Osteoblast (primary cell): ENCODE results near the gene C19orf44. TPM values are rescaled to one million over a fixed set of nuclear protein-coding genes. Genes with fewer than 3 reads are reported as not detected.
A peak's percentile ranks its signal among the peaks of the same experiment; 100 is the strongest.
"Not testable (repeated sequence)": the region's sequence is repeated elsewhere in the genome, so short reads cannot be mapped to it uniquely, and the experiment has no call there.

Experiments
- DNase-seq: peaks from one replicate; pipeline ENCODE4 v3.0.0; 2011; ENCODE audit warnings: low spot score, mixed read lengths; ENCODE audit not compliant: insufficient read length; ENCODE audit errors: missing footprints
- H2AFZ ChIP-seq: 2 replicates; pipeline ENCODE4 v1.6.0; 2011; ENCODE audit warnings: mild to moderate bottlenecking, low read length
- H3K27ac ChIP-seq: 2 replicates; pipeline ENCODE4 v1.5.1; 2011; ENCODE audit warnings: mild to moderate bottlenecking, low read depth, low read length, moderate library complexity
- H3K27me3 ChIP-seq: 2 replicates; pipeline ENCODE4 v1.6.0; 2012; ENCODE audit warnings: mild to moderate bottlenecking, control low read depth, inconsistent platforms, low read length, moderate library complexity; ENCODE audit not compliant: insufficient read depth
- H3K36me3 ChIP-seq: 2 replicates; pipeline ENCODE4 v1.5.1; 2011; ENCODE audit warnings: mild to moderate bottlenecking, low read length, control low read depth, moderate library complexity; ENCODE audit not compliant: insufficient read depth
- H3K4me1 ChIP-seq: 2 replicates; pipeline ENCODE4 v1.5.1; 2011; ENCODE audit warnings: mild to moderate bottlenecking, low read length, control low read depth, moderate library complexity; ENCODE audit not compliant: insufficient read depth
- H3K4me2 ChIP-seq: 2 replicates; pipeline ENCODE4 v1.6.0; 2011; ENCODE audit warnings: mild to moderate bottlenecking, low read length; ENCODE audit not compliant: insufficient read depth
- H3K4me3 ChIP-seq: fragments of 200-600 bp; sonication (generic); 3 replicates; pipeline ENCODE4 v1.5.1; 2012; ENCODE audit warnings: mild to moderate bottlenecking, low read length, inconsistent platforms; ENCODE audit not compliant: insufficient read depth
- H3K79me2 ChIP-seq: 2 replicates; pipeline ENCODE4 v1.6.0; 2012; ENCODE audit warnings: mild to moderate bottlenecking, low read length, control low read depth, inconsistent platforms; ENCODE audit not compliant: insufficient read depth
- H3K9me3 ChIP-seq: 2 replicates; pipeline ENCODE4 v1.5.1; 2011; ENCODE audit warnings: low read depth, low read length, control low read depth
- H4K20me1 ChIP-seq: 2 replicates; pipeline ENCODE4 v1.6.0; 2012; ENCODE audit warnings: mild to moderate bottlenecking, low read length, control low read depth; ENCODE audit not compliant: insufficient read depth
- CTCF ChIP-seq: IDR thresholded peaks from 2 replicates; pipeline ENCODE4 v1.5.1; 2011; ENCODE audit warnings: mild to moderate bottlenecking, low read depth, low read length, moderate library complexity; ENCODE audit errors: extremely low read depth
- total RNA-seq: library from RNA; depleted of rRNA; stranded (reverse); fragments of >200 nt; gene quantifications from 2 replicates; pipeline ENCODE4 v1.2.3, GENCODE V29; 2012

C19orf44 gene
- total RNA-seq, 1 donor = 7.2 TPM

DNA sequence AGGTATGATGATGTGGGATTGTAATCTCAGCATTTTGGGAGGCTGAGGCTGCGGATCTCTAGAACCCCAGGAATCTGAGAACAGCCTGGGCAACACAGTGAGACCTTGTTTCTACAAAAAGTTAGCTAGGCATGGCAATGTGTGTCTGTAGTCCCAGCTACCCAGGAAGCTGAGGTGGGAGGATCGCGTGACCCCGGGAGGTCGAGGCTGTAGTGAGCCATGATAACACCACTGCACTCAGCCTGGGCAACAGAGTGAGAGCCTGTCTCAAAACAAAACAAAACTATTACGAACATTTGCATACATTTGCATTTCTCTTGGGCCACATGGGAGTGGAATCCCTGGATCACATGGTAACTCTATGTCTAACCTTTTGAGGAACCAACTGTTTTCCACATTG lies 1.6 kb downstream of the C19orf44 start:
- no peaks in the 10 kb centered on the region for H4K20me1 ChIP-seq
- H2AFZ ChIP-seq = no peak overlapping the region
- no peak overlapping the region for H3K4me3 ChIP-seq
- no peaks in the 10 kb centered on the region for H3K9me3 ChIP-seq
- H3K27me3 ChIP-seq = no peaks in the 10 kb centered on the region
- no peak overlapping the region for H3K27ac ChIP-seq
- no peak overlapping the region for H3K4me2 ChIP-seq
- TF ChIP-seq CTCF = no peak
- peaks cover 9% of the 10 kb centered on the region for H3K36me3 ChIP-seq
- peaks cover 12% of the 10 kb centered on the region for H3K79me2 ChIP-seq
- peaks cover 4% of the 10 kb centered on the region for H3K4me1 ChIP-seq
- DNase-seq = no peak

GRCh38 chr19:16504271-16504670 lies 8.1 kb downstream of the C19orf44 start:
- no peaks in the 10 kb centered on the region for H3K27me3 ChIP-seq
- no peaks in the 10 kb centered on the region for H3K4me1 ChIP-seq
- no peak for TF ChIP-seq CTCF
- H3K4me2 ChIP-seq = no peak overlapping the region
- no peak overlapping the region for H3K4me3 ChIP-seq
- no peak overlapping the region for H2AFZ ChIP-seq
- H3K36me3 ChIP-seq = peaks cover 18% of the 10 kb centered on the region
- no peak for DNase-seq
- H3K9me3 ChIP-seq = no peaks in the 10 kb centered on the region
- H3K79me2 ChIP-seq = no peaks in the 10 kb centered on the region
- no peak overlapping the region for H3K27ac ChIP-seq
- H4K20me1 ChIP-seq = no peaks in the 10 kb centered on the region

DNA sequence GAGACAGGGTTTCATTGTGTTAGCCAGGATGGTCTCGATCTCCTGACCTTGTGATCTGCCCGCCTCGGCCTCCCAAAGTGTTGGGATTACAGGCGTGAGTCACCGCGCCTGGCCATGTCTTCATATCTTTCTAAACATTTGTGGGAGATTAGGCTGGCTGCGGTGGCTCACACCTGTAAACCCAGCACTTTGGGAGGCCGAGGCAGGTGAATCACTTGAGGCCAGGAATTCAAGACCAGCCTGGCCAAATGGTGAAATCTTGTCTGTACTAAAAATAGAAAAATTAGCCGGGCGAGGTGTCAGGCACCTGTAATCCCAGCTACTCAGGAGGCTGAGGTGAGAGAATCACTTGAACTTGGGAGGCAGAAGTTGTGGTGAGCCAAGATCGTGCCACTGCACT lies 10.0 kb downstream of the C19orf44 start:
- peaks cover 20% of the 10 kb centered on the region for H3K36me3 ChIP-seq
- not testable (repeated sequence) for H3K4me1 ChIP-seq, H3K4me3 ChIP-seq, H3K9me3 ChIP-seq, H3K4me2 ChIP-seq, H3K27me3 ChIP-seq, H2AFZ ChIP-seq, H3K27ac ChIP-seq, H3K79me2 ChIP-seq, DNase-seq, H4K20me1 ChIP-seq

GRCh38 chr19:16506961-16507360 lies 10.8 kb downstream of the C19orf44 start:
- Histone ChIP-seq H3K36me3 (peaks cover 20% of the 10 kb centered on the region), H3K4me2 (no peak overlapping the region)
- peak; percentile 1 for DNase-seq

More at GRCh38 chr19:16506961-16507360, 10.8 kb downstream of the C19orf44 start:
- Histone ChIP-seq H3K27me3 (no peaks in the 10 kb centered on the region), H3K9me3 (no peaks in the 10 kb centered on the region), H3K4me3 (no peak overlapping the region), H3K27ac (no peak overlapping the region), H3K4me1 (no peaks in the 10 kb centered on the region), H2AFZ (no peak overlapping the region), H3K79me2 (no peaks in the 10 kb centered on the region), H4K20me1 (no peaks in the 10 kb centered on the region)
- TF ChIP-seq CTCF = no peak
